ENCODE measurements around the gene DEK.
"Not testable (repeated sequence)": the region's sequence is repeated elsewhere in the genome, so short reads cannot be mapped to it uniquely, and the experiment has no call there.

The DEK gene

GRCh38 chr6:18234564-18234963, 29.8 kb downstream of the DEK start:
- DNase-seq = no peak

- not testable (repeated sequence) for DNase-seq
Observed at GRCh38 chr6:18233770-18234169, 30.6 kb downstream of the DEK start.

DNA sequence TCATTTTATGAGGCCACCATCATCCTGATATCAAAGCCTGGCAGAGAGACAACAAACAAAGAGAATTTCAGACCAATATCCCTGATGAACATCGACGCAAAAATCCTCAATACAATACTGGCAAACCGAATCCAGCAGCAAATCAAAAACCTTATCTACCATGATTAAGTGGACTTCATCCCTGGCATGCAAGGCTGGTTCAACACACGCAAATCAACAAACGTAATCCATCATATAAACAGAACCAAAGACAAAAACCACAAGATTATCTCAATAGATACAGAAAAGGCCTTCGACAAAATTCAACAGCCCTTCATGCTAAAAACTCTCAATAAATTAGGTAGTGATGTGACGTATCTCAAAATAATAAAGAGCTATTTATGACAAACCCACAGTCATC, 32.5 kb downstream of the DEK start:
- DNase-seq = not testable (repeated sequence)

GRCh38 chr6:18228590-18228989, 35.7 kb downstream of the DEK start:
- DNase-seq = not testable (repeated sequence)

GRCh38 chr6:18227166-18227565, 37.2 kb downstream of the DEK start:
- DNase-seq = not testable (repeated sequence)

- DNase-seq = not testable (repeated sequence)
Observed at GRCh38 chr6:18226451-18227105, 37.8 kb downstream of the DEK start.

DNA sequence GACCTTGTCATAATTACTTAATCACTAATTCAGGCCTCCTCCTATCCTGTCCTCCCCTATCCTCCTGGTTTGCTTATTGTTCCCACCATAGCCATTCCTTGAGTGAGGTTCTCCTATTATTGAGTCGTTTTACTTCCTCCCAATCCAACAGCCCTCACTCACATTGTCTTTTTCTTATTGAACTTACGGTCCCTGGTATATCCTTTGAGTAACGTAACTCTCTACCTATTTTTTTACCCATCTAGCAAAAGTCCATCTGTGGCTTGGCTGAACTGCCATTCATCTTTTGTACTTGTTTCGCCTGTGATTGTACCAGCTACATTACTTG, 43.1 kb downstream of the DEK start:
- DNase-seq = no peak

- DNase-seq = no peak
Observed at GRCh38 chr6:18219591-18219990, 44.7 kb downstream of the DEK start.

DNA sequence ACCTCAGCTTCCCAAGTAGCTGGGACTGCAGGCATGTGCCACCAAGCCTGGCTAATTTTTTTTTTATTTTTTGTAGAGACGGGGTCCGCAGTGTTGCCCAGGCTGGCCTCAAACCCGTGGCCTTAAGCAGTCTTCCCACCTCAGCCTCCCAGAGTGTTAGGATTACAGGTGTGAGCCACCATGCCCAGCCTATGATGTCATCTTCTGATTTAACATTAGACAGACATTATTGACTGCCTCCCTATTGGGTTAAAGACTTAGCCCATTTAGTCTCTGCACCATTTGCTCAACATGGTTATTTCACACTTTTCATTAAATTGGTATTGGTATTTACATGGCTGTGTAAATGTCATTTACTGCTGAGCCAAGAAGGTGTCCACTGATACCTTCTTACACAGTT, 46.1 kb downstream of the DEK start:
- no peak for DNase-seq

DNA sequence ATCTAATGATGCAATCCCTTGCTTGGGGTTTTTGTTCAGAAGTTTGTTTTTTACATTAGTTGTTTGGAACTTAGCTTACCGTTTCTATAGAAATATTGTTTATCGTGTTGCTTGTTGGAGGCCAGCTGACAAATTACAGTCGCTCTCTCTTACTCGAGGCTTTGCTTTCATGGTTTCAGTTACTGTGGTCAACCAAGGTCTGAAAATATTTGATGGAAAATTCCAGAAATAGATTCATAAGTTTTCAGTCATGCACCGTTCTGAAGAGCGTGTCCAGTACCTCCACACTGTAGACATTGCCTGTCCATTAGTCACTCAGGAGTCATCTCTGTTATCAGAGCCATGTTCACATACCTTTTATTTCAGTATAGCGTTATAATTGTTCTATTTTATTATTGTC, 47.9 kb downstream of the DEK start:
- DNase-seq = no peak

DNA sequence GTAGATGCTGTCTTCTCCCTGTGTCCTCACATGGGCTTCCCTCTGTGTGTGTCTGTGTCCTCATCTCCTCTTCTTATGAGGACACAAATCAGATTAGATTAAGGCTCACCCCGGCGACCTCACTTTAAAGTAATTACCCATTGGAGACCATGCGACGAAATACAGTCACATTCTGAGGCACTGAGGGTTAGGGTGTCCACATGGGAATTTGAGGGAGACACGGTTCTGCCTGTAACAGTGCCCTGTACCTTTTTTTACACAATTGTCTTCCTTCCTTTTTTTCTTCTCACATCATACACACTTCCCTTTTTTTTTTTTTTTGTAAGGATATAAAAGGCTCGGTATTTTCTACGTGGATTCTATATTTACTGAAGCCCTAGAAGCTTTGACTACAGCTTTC, 48.9 kb downstream of the DEK start:
- DNase-seq = peak; percentile 21

- DNase-seq = no peak
Observed at GRCh38 chr6:18214003-18214402, 50.3 kb downstream of the DEK start.

DNA sequence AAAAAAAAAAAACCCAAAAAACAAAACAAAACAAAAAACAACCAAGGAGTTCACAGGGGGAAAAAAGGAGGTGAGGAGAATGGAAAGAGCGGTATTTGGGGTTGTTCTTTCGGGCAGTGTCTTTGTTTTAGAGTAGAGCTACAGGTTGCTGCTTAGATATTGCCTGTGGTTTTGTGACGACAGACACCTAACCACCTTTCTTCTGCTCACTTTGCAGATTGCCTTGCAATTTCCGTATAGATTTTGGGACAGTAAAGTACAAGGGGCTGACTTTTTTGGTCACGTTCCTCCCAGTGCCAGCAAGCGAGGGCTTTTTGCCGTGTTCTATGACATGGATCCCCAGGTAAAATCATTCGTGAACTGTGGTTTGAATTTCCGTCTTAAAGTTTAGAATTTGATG, 50.9 kb downstream of the DEK start:
- no peak for DNase-seq

DNA sequence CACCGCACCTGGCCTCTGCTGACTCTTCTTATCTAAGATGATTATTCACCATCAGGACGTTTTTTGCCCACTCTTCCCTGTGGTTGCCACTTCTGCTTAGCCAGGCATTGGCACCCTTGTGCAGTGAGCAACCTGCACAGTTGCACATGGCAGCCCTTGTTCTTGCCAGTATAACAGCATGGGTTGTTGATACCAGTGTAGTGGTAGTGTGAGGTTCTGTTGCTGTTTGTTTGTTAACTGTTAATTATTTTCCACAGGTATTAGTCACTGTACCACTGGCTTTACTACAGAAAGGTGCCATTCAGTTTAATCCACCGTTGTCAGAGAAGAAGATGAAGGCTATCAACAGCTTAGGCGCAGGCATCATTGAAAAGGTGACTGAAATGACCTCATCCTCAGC, 52.1 kb downstream of the DEK start:
- no peak for DNase-seq

DNA sequence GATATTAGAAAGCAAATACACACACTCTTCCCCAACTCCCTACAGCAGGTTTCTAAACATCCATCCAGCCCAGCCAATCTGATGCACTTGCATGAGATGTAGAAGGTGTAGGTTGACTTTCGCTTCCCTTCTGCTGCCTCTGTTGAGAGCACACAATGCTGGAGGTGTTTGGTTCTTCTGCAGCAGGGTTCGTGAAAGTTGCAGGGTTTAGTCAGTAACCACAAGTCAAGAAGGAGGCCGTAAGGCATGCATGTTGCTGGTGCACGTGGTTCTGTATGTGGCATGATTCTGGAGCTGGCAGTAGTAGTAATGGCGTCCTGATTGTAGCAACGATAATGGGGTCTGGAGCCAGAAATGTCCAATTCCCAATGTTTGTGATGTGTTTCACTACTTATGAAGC, 53.0 kb downstream of the DEK start:
- DNase-seq = no peak

GRCh38 chr6:18210707-18211106, 53.6 kb downstream of the DEK start:
- no peak for DNase-seq

DNA sequence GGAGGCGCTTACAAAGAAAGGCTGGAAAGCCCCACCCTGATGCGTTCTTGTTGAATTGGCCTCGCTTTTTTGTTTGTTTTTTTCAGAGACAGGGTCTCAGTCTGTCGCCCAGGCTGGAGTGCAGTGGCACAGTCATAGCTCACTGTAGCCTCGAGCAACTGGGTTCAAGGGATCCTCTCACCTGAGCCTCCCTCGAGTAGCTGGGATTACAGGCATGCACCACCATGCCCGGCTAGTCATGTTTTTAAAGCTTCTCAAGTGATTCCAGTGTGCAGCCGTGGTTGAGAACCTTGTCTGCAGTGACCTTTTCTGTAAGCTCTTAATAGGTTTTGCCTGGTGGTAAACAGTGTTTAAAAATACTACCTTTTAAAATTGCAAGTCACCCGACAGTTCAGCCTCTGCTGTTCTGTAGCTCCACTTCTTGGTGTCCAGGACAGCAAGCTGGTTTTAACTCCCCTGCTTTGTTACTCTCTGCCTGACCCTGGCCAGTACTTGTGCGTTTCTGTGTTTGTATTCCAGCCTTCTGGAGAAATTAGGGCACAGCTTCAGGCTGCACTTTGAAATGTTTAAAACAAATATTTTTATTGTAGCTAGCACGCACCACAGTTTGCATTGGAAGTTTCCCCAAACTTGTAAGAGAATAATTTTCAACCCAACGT, 54.7 kb downstream of the DEK start:
- no peak for DNase-seq

DNA sequence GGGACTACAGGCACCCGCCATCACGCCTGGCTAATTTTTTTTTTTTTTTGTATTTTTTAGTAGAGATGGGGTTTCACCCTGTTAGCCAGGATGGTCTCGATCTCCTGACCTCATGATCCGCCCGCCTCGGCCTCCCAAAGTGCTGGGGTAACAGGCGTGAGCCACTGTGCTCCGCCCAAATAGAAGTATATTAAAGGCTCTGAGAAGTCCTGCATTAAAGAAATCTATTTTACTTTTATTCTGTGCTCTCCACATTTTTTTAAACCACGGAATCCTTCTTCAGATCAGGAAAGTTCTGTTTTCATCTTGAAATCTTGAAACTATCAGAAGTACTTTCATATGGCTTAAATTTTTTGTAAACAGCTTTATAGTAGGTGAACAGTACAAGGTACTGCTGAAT, 55.6 kb downstream of the DEK start:
- not testable (repeated sequence) for DNase-seq

DNA sequence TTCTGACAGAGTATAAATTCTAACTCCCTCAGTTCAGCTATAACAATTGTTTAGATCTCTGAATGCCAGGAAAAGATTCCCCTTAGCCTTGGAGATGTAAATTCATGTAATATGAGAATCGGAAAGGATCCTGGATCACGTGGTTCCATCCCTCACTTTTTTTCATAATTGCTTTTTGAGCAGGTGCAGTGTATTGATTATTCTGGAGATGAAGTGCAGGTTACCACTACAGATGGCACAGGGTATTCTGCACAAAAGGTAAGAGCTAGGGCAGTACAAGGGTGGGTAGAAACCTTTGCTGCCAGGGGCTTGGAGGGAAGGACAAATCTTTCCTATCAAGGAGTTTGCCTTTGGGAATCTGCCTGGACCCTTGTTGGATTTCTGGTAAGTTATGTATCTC, 56.4 kb downstream of the DEK start:
- DNase-seq = no peak

GRCh38 chr6:18207438-18207837, 56.9 kb downstream of the DEK start:
- DNase-seq = no peak

- DNase-seq = no peak
Observed at GRCh38 chr6:18206591-18206990, 57.7 kb downstream of the DEK start.

GRCh38 chr6:18204691-18205090, 59.6 kb downstream of the DEK start:
- no peak for DNase-seq

GRCh38 chr6:18203786-18204185, 60.5 kb downstream of the DEK start:
- no peak for DNase-seq

GRCh38 chr6:18192026-18192425, 72.3 kb downstream of the DEK start:
- no peak for DNase-seq

- no peak for DNase-seq
Observed at GRCh38 chr6:18189196-18189595, 75.1 kb downstream of the DEK start.

Data from KG1 (cell line).